Skin epidermis (tissue), 12 donors: ENCODE data around the gene SHISA9.

Experiments
- H3K27ac ChIP-seq, 21 experiments: fragments of 200-600 bp; sonication (generic) in 11 of 21; one replicate each; pipeline ENCODE4 v1.5.0; 2020; ENCODE audit warnings: mild to moderate bottlenecking in 3 of 21, inconsistent platforms in 2 of 21, moderate library complexity in 2 of 21
- H3K4me3 ChIP-seq, 7 experiments: fragments of 200-600 bp; sonication (generic) in 2 of 7; one replicate each; pipeline ENCODE4 v1.5.0; 2020; ENCODE audit warnings: inconsistent platforms in 2 of 7, mild to moderate bottlenecking in 2 of 7, moderate library complexity in 1 of 7

SHISA9 gene

DNA sequence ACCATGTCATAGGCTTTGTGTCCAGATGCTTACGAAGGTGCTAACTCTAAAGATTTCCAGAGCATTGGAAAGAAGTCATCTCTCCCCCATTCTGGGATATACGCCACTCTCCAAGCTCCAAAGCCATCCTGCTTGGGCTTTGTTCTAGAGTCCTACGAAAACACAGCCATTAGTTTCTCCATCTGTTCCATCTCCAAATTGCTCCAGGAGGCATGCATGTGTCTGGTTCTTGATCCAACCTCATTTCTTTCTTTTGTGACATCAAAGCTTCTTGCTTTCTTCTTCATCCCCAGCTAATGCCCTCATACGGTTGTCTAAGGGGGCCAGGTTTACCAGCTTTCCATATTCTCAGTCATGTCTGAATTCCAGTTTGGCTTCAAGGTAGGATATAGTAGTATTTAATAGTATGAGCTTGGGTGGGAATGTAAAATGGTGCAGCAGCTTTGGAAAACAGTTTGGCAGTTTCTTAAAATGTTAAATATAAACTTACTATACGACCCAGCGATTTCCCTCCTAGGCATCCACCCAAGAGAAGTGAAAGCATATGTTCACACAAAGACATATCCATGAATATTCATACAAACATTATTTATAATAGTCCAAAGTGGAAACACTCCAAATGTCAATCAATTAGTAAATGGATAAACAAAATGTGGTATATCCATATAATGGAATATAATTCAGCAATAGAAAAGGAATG lies 202.6 kb downstream of the SHISA9 start:
- no peak overlapping the region for H3K4me3 ChIP-seq
- no peak overlapping the region for H3K27ac ChIP-seq

DNA sequence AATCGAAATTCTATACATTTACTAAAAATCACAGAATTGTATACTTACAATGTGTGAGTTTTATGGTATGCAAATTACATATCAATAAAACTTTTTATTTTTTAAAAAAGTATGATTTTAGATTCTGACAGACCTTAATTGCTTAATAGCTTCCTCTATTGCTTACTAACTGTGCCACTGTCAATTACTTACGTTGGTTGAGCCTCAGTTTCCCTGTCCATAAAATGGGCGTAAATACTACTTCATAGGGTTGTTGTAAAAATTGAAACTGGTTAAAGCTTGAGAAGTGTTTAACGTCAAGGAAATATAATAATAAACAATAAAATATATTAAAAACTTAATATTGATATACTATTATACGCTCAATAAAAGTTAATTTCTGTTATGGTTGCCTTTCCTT lies 203.4 kb downstream of the SHISA9 start:
- H3K27ac ChIP-seq: no peak overlapping the region

GRCh38 chr16:13105427-13105826 lies 204.0 kb downstream of the SHISA9 start:
- Histone ChIP-seq H3K4me3 (no peak overlapping the region), H3K27ac (no peak overlapping the region)

More for the DNA sequence above, 203.4 kb downstream of the SHISA9 start:
- no peak overlapping the region for H3K4me3 ChIP-seq

GRCh38 chr16:13106464-13106863 lies 205.1 kb downstream of the SHISA9 start:
- H3K4me3 ChIP-seq: no peak overlapping the region
- no peak overlapping the region for H3K27ac ChIP-seq

DNA sequence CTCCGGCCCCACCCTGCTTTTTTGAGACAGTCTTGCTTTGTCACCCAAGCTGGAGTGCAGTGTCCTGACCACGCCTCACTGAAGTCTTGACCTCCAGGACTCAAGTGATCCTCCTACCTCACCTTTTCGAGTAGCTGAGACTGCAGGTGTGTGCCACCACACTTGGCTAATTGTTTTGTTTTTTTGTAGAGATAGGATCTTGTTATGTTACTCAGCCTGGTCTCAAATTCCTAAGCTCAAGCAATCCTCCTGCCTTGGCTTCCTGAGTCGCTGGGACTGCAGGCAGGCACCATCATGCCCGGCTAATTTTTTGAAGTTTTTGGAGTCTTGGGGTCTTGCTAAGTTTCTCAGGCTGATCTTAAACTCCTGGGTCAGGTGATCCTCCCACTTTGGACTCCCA lies 206.7 kb downstream of the SHISA9 start:
- Histone ChIP-seq H3K27ac (no peak overlapping the region), H3K4me3 (no peak overlapping the region)

- Histone ChIP-seq H3K4me3 (no peak overlapping the region), H3K27ac (no peak overlapping the region)
Observed at GRCh38 chr16:13109171-13109570, 207.8 kb downstream of the SHISA9 start.

- no peak overlapping the region for H3K4me3 ChIP-seq
- no peak overlapping the region for H3K27ac ChIP-seq
Observed at GRCh38 chr16:13110124-13110796, 208.9 kb downstream of the SHISA9 start.

DNA sequence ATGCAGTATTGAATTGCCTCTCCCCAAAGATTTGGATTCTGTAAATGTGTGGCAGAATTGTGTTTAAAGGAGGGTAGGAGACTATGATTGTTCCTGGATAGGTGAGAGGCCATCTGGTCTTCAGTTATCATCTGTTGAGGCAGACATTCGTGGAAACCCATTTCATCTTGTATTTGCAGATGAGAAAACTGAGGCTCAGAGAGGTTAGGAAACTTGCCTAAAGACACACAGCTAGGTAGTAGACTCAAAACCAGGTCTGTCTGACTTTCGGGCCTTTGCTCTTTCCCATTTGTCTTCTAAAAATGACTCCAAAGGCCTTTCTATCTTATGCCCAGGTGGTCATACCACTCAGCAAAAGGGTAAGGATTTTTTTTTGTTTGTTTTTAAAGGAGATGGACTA lies 210.3 kb downstream of the SHISA9 start:
- no peak overlapping the region for H3K27ac ChIP-seq
- no peak overlapping the region for H3K4me3 ChIP-seq

DNA sequence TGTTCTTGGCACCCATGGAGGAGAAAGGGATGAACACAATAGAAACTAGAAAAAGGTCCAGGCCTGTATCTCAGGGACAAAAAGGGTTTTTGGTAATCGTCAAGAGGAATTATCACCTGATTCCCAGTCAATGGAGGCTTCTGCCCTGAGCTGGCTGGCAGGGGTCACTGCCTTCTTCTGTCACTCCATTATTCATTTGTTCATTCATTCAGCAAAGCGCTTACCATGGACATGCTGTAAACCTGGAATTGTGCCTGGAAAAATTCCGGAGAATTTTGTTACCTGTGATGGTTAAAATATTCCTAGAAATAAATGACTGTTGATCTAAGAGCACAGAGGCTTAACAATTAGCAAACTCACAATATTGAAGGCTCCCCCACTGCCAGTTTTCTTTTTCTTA lies 212.3 kb downstream of the SHISA9 start:
- Histone ChIP-seq H3K27ac (no peak overlapping the region), H3K4me3 (no peak overlapping the region)

DNA sequence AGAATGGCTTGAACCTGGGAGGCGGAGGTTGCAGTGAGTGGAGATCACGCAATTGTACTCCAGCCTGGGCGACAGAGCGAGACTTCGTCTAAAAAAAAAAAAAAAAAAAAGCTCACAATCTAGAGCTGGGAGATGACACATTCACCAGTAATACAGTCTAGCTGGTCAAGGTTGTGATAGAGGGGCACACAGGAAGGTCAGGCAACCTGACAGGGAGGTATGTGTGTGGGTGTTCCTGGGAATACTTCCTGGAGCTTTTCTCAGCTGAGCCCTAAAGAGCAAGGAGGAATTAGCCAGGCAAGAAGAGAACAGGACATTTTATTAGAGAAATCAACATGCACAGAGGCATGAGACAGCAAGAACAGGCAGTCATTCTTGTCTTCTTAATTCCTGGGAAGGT lies 216.7 kb downstream of the SHISA9 start:
- H3K27ac ChIP-seq: no peak overlapping the region

GRCh38 chr16:13120091-13120490 lies 218.7 kb downstream of the SHISA9 start:
- H3K4me3 ChIP-seq: no peak overlapping the region

More for the DNA sequence above, 216.7 kb downstream of the SHISA9 start:
- no peak overlapping the region for H3K4me3 ChIP-seq

DNA sequence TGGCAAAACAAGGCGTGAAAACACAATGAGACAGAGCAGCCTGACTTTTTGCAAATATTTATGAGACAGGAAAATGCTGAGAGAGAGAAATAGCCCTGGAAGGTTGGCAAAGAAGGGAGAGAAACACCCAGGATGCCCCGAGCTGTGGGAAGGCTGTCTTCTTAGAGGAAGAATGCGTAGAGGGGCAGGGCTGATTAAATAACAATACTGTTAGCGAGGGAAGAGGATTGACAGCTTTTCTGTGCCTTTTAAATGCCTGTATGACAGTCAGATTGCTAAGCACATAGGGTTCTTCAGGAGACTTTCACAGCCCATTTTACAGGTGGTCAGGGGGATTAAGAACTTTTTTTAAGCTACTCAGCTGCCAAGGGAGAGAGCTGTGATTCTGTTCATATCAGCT lies 219.2 kb downstream of the SHISA9 start:
- Histone ChIP-seq H3K4me3 (no peak overlapping the region), H3K27ac (no peak overlapping the region)

More at GRCh38 chr16:13120091-13120490, 218.7 kb downstream of the SHISA9 start:
- no peak overlapping the region for H3K27ac ChIP-seq

DNA sequence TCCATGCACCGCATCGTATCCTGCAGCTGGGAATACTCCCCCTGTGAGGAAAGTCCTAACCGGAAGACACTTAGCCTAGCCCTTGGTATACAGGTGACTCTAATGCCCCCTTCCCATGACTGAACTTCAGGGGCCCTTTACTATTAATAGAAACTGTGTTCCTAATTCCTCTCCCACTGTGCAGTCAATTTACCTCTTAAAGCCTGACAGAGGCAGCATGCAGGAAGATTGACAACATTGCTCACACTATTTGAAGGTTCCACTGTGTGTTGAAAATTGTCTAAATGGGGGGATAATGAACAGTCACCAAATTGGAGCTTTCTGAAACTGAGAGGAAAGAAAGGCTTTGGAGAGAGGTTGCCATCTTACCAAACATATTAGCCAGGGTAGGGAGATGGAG lies 222.6 kb downstream of the SHISA9 start:
- Histone ChIP-seq H3K4me3 (no peak overlapping the region), H3K27ac (no peak overlapping the region)

DNA sequence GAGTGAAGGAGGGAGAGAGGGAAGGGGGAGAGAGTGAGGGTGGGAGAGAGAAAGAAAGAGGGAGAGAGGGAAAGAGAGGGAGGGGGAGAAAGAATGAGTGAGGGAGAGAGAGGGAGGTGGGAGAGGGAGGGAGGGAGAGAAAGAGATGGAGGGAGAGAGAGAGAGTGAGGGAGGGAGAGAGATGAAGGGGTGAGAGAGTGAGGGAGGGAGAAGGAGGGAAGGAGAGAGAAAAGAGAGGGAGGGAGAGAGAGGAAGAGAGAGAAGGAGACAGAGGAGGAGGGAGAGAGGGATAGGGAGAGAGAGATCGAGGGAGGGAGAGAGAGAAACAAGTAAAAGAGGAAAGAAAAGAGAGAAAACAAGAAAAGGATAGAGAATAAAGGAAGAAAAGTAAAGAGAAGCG lies 225.7 kb downstream of the SHISA9 start:
- no peak overlapping the region for H3K27ac ChIP-seq
- no peak overlapping the region for H3K4me3 ChIP-seq

DNA sequence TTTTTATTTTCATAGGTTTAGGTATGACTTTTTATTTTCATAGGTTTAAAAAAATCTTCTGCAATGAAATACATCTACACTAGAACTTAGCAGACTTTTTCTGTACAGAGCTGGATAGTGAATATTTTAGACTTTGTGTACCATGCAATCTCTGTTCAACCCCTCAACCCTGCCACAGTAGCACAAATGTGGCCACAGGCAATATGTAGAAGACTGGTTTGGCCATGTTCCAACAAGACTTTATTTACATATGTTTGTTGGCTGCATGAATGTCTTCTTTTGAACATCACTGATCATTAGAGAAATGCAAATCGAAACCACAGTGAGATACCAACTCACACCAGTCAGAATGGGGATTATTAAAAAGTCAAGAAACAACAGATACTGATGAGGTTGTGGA lies 229.2 kb downstream of the SHISA9 start:
- Histone ChIP-seq H3K4me3 (no peak overlapping the region), H3K27ac (no peak overlapping the region)

- H3K27ac ChIP-seq: no peak overlapping the region
Observed at GRCh38 chr16:13134836-13135235, 233.4 kb downstream of the SHISA9 start.

GRCh38 chr16:13136901-13137300 lies 235.5 kb downstream of the SHISA9 start:
- Histone ChIP-seq H3K4me3 (no peak overlapping the region), H3K27ac (no peak overlapping the region)

More at GRCh38 chr16:13134836-13135235, 233.4 kb downstream of the SHISA9 start:
- H3K4me3 ChIP-seq: no peak overlapping the region

GRCh38 chr16:13138528-13138927 lies 237.1 kb downstream of the SHISA9 start:
- Histone ChIP-seq H3K27ac (no peak overlapping the region), H3K4me3 (no peak overlapping the region)

- Histone ChIP-seq H3K27ac (no peak overlapping the region), H3K4me3 (no peak overlapping the region)
Observed at GRCh38 chr16:13139661-13140241, 238.4 kb downstream of the SHISA9 start.

GRCh38 chr16:13143551-13143950 lies 242.2 kb downstream of the SHISA9 start:
- H3K4me3 ChIP-seq: no peak overlapping the region
- H3K27ac ChIP-seq: no peak overlapping the region

GRCh38 chr16:13146829-13147228 lies 245.4 kb downstream of the SHISA9 start:
- no peak overlapping the region for H3K4me3 ChIP-seq
- no peak overlapping the region for H3K27ac ChIP-seq
